GM23338 (cell line): ENCODE measurements around the gene MAP3K4. TPM values are rescaled to one million over a fixed set of nuclear protein-coding genes. Genes with fewer than 3 reads are reported as not detected.

ENCODE experiments used
- EZH2 ChIP-seq: fragments of 200-600 bp; sonication (generic); IDR thresholded peaks from one replicate; pipeline ENCODE4 v1.8.0; 2017; ENCODE audit warnings: antibody characterized with exemption, mild to moderate bottlenecking, low read depth; ENCODE audit not compliant: unreplicated experiment
- NANOG ChIP-seq: IDR thresholded peaks from 2 replicates; pipeline ENCODE4 v1.6.1; 2016; ENCODE audit warnings: antibody characterized with exemption, borderline replicate concordance
- STAT1 ChIP-seq: IDR thresholded peaks from one replicate; pipeline ENCODE4 v1.6.1; 2016; ENCODE audit warnings: antibody characterized with exemption; ENCODE audit not compliant: unreplicated experiment
- ZNF114 ChIP-seq: fragments of 250-450 bp; sonication (Bioruptor Pico); IDR thresholded peaks from 2 replicates; pipeline ENCODE4 v1.5.0; 2020; ENCODE audit warnings: mild to moderate bottlenecking, moderate library complexity
- polyA plus RNA-seq: library from polyadenylated mRNA; unstranded; fragments of >200 nt; fragmentation: Nextera tagmentation; extraction: Ambion mirVana; gene quantifications from 2 replicates; pipeline ENCODE4 v1.2.1, GENCODE V29; 2016
- total RNA-seq: library from RNA; depleted of rRNA; stranded (reverse); fragments of >200 nt; shearing (Covaris generic); gene quantifications from 2 replicates; pipeline ENCODE4 v1.2.3, GENCODE V29; 2014
- TF ChIP-seq, protein P1 (sequence below): fragments of 250-450 bp; sonication (Bioruptor Pico); IDR thresholded peaks from 2 replicates; pipeline ENCODE4 v1.5.0; 2020; ENCODE audit warnings: mild to moderate bottlenecking, moderate library complexity
- TF ChIP-seq, protein P2 (sequence below): IDR thresholded peaks from one replicate; pipeline ENCODE4 v1.6.1; 2018; ENCODE audit warnings: antibody characterized with exemption; ENCODE audit not compliant: unreplicated experiment
- TF ChIP-seq, protein P3 (sequence below), 2 experiments: fragments of 200-600 bp in 1 of 2; sonication (generic) in 1 of 2; conservative IDR thresholded peaks; 2 replicates each; pipeline versions ENCODE4 v1.5.1 to v1.6.1; 2016 to 2017; ENCODE audit warnings: antibody characterized with exemption in 2 of 2, low read depth in 2 of 2, mild to moderate bottlenecking in 2 of 2, moderate library complexity in 1 of 2

Gene MAP3K4
- total and polyA plus RNA-seq, 2 experiments from 2014 or later: 44.4 to 48.8 TPM

DNA sequence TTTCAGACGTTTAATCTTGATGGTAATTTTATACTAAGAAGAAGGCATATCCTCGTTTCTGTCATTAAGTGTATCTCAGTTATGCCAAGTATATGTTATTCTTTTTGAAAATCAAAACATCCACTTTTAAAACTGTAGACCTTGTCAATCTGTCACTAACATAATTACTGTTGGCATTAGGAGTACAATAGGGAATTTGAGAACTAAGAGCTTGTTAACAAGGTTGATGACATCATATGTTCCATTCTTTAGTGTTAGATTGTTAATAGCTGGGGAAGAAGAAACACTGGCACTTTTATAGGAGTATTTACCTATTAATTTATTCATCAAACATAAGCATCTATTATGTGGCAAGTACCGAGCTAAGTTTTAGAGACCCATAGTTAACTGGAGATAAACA, 76.2 kb downstream of the MAP3K4 start (continued):
- TF ChIP-seq, protein P1, sequence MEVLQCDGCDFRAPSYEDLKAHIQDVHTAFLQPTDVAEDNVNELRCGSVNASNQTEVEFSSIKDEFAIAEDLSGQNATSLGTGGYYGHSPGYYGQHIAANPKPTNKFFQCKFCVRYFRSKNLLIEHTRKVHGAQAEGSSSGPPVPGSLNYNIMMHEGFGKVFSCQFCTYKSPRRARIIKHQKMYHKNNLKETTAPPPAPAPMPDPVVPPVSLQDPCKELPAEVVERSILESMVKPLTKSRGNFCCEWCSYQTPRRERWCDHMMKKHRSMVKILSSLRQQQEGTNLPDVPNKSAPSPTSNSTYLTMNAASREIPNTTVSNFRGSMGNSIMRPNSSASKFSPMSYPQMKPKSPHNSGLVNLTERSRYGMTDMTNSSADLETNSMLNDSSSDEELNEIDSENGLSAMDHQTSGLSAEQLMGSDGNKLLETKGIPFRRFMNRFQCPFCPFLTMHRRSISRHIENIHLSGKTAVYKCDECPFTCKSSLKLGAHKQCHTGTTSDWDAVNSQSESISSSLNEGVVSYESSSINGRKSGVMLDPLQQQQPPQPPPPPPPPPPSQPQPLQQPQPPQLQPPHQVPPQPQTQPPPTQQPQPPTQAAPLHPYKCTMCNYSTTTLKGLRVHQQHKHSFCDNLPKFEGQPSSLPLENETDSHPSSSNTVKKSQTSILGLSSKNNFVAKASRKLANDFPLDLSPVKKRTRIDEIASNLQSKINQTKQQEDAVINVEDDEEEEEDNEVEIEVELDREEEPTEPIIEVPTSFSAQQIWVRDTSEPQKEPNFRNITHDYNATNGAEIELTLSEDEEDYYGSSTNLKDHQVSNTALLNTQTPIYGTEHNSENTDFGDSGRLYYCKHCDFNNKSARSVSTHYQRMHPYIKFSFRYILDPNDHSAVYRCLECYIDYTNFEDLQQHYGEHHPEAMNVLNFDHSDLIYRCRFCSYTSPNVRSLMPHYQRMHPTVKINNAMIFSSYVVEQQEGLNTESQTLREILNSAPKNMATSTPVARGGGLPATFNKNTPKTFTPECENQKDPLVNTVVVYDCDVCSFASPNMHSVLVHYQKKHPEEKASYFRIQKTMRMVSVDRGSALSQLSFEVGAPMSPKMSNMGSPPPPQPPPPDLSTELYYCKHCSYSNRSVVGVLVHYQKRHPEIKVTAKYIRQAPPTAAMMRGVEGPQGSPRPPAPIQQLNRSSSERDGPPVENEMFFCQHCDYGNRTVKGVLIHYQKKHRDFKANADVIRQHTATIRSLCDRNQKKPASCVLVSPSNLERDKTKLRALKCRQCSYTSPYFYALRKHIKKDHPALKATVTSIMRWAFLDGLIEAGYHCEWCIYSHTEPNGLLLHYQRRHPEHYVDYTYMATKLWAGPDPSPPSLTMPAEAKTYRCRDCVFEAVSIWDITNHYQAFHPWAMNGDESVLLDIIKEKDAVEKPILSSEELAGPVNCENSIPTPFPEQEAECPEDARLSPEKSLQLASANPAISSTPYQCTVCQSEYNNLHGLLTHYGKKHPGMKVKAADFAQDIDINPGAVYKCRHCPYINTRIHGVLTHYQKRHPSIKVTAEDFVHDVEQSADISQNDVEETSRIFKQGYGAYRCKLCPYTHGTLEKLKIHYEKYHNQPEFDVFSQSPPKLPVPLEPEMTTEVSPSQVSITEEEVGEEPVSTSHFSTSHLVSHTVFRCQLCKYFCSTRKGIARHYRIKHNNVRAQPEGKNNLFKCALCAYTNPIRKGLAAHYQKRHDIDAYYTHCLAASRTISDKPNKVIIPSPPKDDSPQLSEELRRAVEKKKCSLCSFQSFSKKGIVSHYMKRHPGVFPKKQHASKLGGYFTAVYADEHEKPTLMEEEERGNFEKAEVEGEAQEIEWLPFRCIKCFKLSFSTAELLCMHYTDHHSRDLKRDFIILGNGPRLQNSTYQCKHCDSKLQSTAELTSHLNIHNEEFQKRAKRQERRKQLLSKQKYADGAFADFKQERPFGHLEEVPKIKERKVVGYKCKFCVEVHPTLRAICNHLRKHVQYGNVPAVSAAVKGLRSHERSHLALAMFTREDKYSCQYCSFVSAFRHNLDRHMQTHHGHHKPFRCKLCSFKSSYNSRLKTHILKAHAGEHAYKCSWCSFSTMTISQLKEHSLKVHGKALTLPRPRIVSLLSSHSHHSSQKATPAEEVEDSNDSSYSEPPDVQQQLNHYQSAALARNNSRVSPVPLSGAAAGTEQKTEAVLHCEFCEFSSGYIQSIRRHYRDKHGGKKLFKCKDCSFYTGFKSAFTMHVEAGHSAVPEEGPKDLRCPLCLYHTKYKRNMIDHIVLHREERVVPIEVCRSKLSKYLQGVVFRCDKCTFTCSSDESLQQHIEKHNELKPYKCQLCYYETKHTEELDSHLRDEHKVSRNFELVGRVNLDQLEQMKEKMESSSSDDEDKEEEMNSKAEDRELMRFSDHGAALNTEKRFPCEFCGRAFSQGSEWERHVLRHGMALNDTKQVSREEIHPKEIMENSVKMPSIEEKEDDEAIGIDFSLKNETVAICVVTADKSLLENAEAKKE (CRISPR knock-in tag): no peak
- TF ChIP-seq, protein P2, sequence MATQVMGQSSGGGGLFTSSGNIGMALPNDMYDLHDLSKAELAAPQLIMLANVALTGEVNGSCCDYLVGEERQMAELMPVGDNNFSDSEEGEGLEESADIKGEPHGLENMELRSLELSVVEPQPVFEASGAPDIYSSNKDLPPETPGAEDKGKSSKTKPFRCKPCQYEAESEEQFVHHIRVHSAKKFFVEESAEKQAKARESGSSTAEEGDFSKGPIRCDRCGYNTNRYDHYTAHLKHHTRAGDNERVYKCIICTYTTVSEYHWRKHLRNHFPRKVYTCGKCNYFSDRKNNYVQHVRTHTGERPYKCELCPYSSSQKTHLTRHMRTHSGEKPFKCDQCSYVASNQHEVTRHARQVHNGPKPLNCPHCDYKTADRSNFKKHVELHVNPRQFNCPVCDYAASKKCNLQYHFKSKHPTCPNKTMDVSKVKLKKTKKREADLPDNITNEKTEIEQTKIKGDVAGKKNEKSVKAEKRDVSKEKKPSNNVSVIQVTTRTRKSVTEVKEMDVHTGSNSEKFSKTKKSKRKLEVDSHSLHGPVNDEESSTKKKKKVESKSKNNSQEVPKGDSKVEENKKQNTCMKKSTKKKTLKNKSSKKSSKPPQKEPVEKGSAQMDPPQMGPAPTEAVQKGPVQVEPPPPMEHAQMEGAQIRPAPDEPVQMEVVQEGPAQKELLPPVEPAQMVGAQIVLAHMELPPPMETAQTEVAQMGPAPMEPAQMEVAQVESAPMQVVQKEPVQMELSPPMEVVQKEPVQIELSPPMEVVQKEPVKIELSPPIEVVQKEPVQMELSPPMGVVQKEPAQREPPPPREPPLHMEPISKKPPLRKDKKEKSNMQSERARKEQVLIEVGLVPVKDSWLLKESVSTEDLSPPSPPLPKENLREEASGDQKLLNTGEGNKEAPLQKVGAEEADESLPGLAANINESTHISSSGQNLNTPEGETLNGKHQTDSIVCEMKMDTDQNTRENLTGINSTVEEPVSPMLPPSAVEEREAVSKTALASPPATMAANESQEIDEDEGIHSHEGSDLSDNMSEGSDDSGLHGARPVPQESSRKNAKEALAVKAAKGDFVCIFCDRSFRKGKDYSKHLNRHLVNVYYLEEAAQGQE: no peak
- no peak for TF ChIP-seq ZNF114 (CRISPR knock-in tag)
- TF ChIP-seq NANOG: no peak
- TF ChIP-seq STAT1: no peak
- TF ChIP-seq, protein P3, sequence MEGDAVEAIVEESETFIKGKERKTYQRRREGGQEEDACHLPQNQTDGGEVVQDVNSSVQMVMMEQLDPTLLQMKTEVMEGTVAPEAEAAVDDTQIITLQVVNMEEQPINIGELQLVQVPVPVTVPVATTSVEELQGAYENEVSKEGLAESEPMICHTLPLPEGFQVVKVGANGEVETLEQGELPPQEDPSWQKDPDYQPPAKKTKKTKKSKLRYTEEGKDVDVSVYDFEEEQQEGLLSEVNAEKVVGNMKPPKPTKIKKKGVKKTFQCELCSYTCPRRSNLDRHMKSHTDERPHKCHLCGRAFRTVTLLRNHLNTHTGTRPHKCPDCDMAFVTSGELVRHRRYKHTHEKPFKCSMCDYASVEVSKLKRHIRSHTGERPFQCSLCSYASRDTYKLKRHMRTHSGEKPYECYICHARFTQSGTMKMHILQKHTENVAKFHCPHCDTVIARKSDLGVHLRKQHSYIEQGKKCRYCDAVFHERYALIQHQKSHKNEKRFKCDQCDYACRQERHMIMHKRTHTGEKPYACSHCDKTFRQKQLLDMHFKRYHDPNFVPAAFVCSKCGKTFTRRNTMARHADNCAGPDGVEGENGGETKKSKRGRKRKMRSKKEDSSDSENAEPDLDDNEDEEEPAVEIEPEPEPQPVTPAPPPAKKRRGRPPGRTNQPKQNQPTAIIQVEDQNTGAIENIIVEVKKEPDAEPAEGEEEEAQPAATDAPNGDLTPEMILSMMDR (conservative IDR thresholded peaks at IDR 0.05; ENCODE audit: low read depth in 2 of 2): no peak
- no peak for TF ChIP-seq EZH2
